ENCODE data around the gene PAK2.

Gene PAK2

GRCh38 chr3:196697270-196697669 lies 42.4 kb upstream of the PAK2 start:
- Histone ChIP-seq H3K27ac (replicated peaks) (no peak overlapping the region), H3K4me3 (replicated peaks; ENCODE audit: insufficient read depth, low read length) (no peak overlapping the region), H3K27me3 (ENCODE audit: insufficient read depth, poor library complexity, severe bottlenecking) (no peaks in the 10 kb centered on the region)
- no peak for DNase-seq (ENCODE audit: low read depth in 1 of 2, low spot score in 1 of 2)
- no peak for TF ChIP-seq CTCF (IDR thresholded peaks at IDR 0.05; ENCODE audit: insufficient read depth, low read length)
- no peak for TF ChIP-seq POLR2AphosphoS5 (IDR thresholded peaks at IDR 0.05; ENCODE audit: low read depth)
- no peak for TF ChIP-seq REST (IDR thresholded peaks at IDR 0.05; ENCODE audit: insufficient replicate concordance, low read depth)
- no peak for TF ChIP-seq SPI1 (IDR thresholded peaks at IDR 0.05; ENCODE audit: borderline replicate concordance, low read depth)
- no peak for TF ChIP-seq GABPA (IDR thresholded peaks at IDR 0.05; ENCODE audit: low read depth)

- no peaks in the 10 kb centered on the region for H3K27me3 ChIP-seq (ENCODE audit: insufficient read depth, poor library complexity, severe bottlenecking)
- DNase-seq (ENCODE audit: low read depth in 1 of 2, low spot score in 1 of 2) = no peak
- no peak overlapping the region for H3K4me3 ChIP-seq (replicated peaks; ENCODE audit: insufficient read depth, low read length)
- H3K27ac ChIP-seq (replicated peaks) = no peak overlapping the region
- no peak for TF ChIP-seq SPI1 (IDR thresholded peaks at IDR 0.05; ENCODE audit: borderline replicate concordance, low read depth)
- no peak for TF ChIP-seq CTCF (IDR thresholded peaks at IDR 0.05; ENCODE audit: insufficient read depth, low read length)
- TF ChIP-seq REST (IDR thresholded peaks at IDR 0.05; ENCODE audit: insufficient replicate concordance, low read depth) = no peak
- TF ChIP-seq POLR2AphosphoS5 (IDR thresholded peaks at IDR 0.05; ENCODE audit: low read depth) = no peak
- TF ChIP-seq GABPA (IDR thresholded peaks at IDR 0.05; ENCODE audit: low read depth) = no peak
These were observed 39.9 kb upstream of the PAK2 start for GRCh38 chr3:196699749-196700148.

DNA sequence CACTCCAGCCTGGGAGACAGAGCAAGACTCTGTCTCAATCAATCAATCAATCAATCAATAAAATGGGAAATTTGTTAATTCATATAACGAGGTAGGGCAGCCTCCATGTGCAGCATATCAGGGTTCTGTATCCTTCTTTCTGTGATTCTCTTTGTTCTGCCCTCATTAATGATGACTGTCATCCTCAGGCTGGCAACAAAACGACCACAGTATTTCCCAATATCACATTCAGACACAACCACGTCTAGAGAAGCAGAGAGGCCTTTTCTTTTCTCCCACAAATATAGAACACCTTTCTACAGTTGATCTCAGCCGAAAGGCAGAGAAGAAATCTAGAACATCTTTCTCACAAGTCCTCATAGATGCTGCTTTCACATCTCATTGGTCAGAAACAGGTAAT lies 38.9 kb upstream of the PAK2 start:
- Histone ChIP-seq H3K27ac (replicated peaks) (no peak overlapping the region), H3K27me3 (ENCODE audit: insufficient read depth, poor library complexity, severe bottlenecking) (no peaks in the 10 kb centered on the region), H3K4me3 (replicated peaks; ENCODE audit: insufficient read depth, low read length) (no peak overlapping the region)
- peak in 1 of 2 experiments; percentile 47 for DNase-seq (ENCODE audit: low read depth in 1 of 2, low spot score in 1 of 2)
- TF ChIP-seq SPI1 (IDR thresholded peaks at IDR 0.05; ENCODE audit: borderline replicate concordance, low read depth) (no peak), CTCF (IDR thresholded peaks at IDR 0.05; ENCODE audit: insufficient read depth, low read length) (no peak), POLR2AphosphoS5 (IDR thresholded peaks at IDR 0.05; ENCODE audit: low read depth) (no peak), GABPA (IDR thresholded peaks at IDR 0.05; ENCODE audit: low read depth) (no peak), REST (IDR thresholded peaks at IDR 0.05; ENCODE audit: insufficient replicate concordance, low read depth) (no peak)

Measured in HL-60 (cell line).